WTC11 (cell line): ENCODE data around the gene KDM1A. TPM values are rescaled to one million over a fixed set of nuclear protein-coding genes. Genes with fewer than 3 reads are reported as not detected.

Source experiments
- ATAC-seq: fragments of 200-7000 bp; cut with Tn5 transposase; 2 replicates; pipeline ENCODE4 v1.10.0; 2021; ENCODE audit warnings: mild to moderate bottlenecking, moderate library complexity
- CTCF ChIA-PET: fragments of 300-600 bp; sonication (Branson Sonifier 250); formaldehyde crosslinking; loops from one replicate; lab custom pipeline; 2021; ENCODE audit warnings: antibody characterized with exemption; lab: Charles Lee
- POLR2A ChIA-PET: fragments of 350-600 bp; sonication (Branson Sonifier 250); formaldehyde crosslinking; loops from one replicate; lab custom pipeline; 2021; ENCODE audit warnings: antibody characterized with exemption; lab: Charles Lee
- DNase-seq: peaks from one replicate; pipeline ENCODE4 v3.0.0; 2021; ENCODE audit warnings: low spot score
- H3K27ac Mint-ChIP-seq: 2 replicates; pipeline ENCODE4 v1.8.0; 2021; ENCODE audit warnings: mixed read lengths
- H3K27me3 Mint-ChIP-seq: 2 replicates; pipeline ENCODE4 v1.8.0; 2021; ENCODE audit warnings: low read depth, mild to moderate bottlenecking, moderate library complexity, mixed read lengths
- H3K36me3 Mint-ChIP-seq: 2 replicates; pipeline ENCODE4 v1.8.0; 2021; ENCODE audit warnings: mixed read lengths
- H3K4me1 Mint-ChIP-seq: 2 replicates; pipeline ENCODE4 v1.8.0; 2022; ENCODE audit warnings: mixed read lengths
- H3K4me3 Mint-ChIP-seq: 2 replicates; pipeline ENCODE4 v1.8.0; 2021; ENCODE audit warnings: mild to moderate bottlenecking, moderate library complexity, mixed read lengths
- H3K9me3 Mint-ChIP-seq: 2 replicates; pipeline ENCODE4 v1.8.0; 2021; ENCODE audit warnings: mixed read lengths
- ATF1 ChIP-seq: sonication (generic); formaldehyde crosslinking; IDR thresholded peaks from 2 replicates; pipeline ENCODE4 v1.8.1; 2023; ENCODE audit warnings: mild to moderate bottlenecking, moderate library complexity, missing genetic modification reagents
- ATF2 ChIP-seq: sonication (generic); formaldehyde crosslinking; IDR thresholded peaks from 2 replicates; pipeline ENCODE4 v1.8.1; 2022; ENCODE audit warnings: low read depth, missing genetic modification reagents, borderline replicate concordance
- ATF3 ChIP-seq: sonication (generic); formaldehyde crosslinking; conservative IDR thresholded peaks from 2 replicates; pipeline ENCODE4 v1.8.1; 2022; ENCODE audit warnings: mild to moderate bottlenecking, missing genetic modification reagents
- ATF6 ChIP-seq: sonication (generic); formaldehyde crosslinking; IDR thresholded peaks from 2 replicates; pipeline ENCODE4 v1.8.1; 2023; ENCODE audit warnings: mild to moderate bottlenecking, missing genetic modification reagents
- CREB1 ChIP-seq: sonication (generic); formaldehyde crosslinking; IDR thresholded peaks from 2 replicates; pipeline ENCODE4 v1.8.0; 2023; ENCODE audit warnings: mild to moderate bottlenecking, missing genetic modification reagents
- CREM ChIP-seq: sonication (generic); formaldehyde crosslinking; IDR thresholded peaks from 2 replicates; pipeline ENCODE4 v1.8.1; 2022; ENCODE audit warnings: mild to moderate bottlenecking, missing genetic modification reagents, moderate library complexity
- E2F4 ChIP-seq: sonication (generic); formaldehyde crosslinking; IDR thresholded peaks from 2 replicates; pipeline ENCODE4 v1.8.1; 2022; ENCODE audit warnings: low read depth, mild to moderate bottlenecking, moderate library complexity, missing genetic modification reagents, borderline replicate concordance
- E2F5 ChIP-seq: sonication (generic); formaldehyde crosslinking; IDR thresholded peaks from 2 replicates; pipeline ENCODE4 v1.8.1; 2022; ENCODE audit warnings: mild to moderate bottlenecking, moderate library complexity, missing genetic modification reagents
- EMX1 ChIP-seq: fragments of 250-450 bp; sonication (Bioruptor Pico); IDR thresholded peaks from 2 replicates; pipeline ENCODE4 v1.8.0; 2021; ENCODE audit warnings: mild to moderate bottlenecking
- ETV6 ChIP-seq: sonication (generic); formaldehyde crosslinking; IDR thresholded peaks from 2 replicates; pipeline ENCODE4 v1.8.1; 2022; ENCODE audit warnings: mild to moderate bottlenecking, missing genetic modification reagents
- FOXP1 ChIP-seq: sonication (generic); formaldehyde crosslinking; IDR thresholded peaks from 2 replicates; pipeline ENCODE4 v1.8.0; 2022; ENCODE audit warnings: missing genetic modification reagents, mild to moderate bottlenecking, moderate library complexity, borderline replicate concordance
- JAZF1 ChIP-seq: fragments of 250-450 bp; sonication (Bioruptor Pico); IDR thresholded peaks from 2 replicates; pipeline ENCODE4 v1.9.0; 2021; ENCODE audit warnings: moderate library complexity, mild to moderate bottlenecking, inconsistent platforms
- JUN ChIP-seq: sonication (generic); formaldehyde crosslinking; IDR thresholded peaks from 2 replicates; pipeline ENCODE4 v1.8.0; 2023; ENCODE audit warnings: mild to moderate bottlenecking, missing genetic modification reagents
- MXD4 ChIP-seq: fragments of 250-450 bp; sonication (Bioruptor Pico); IDR thresholded peaks from 2 replicates; pipeline ENCODE4 v1.8.0; 2021; ENCODE audit warnings: mild to moderate bottlenecking, moderate library complexity, borderline replicate concordance
- MYBL2 ChIP-seq: sonication (generic); formaldehyde crosslinking; IDR thresholded peaks from 2 replicates; pipeline ENCODE4 v1.8.1; 2023; ENCODE audit warnings: mild to moderate bottlenecking, moderate library complexity, missing genetic modification reagents
- PREB ChIP-seq: sonication (generic); formaldehyde crosslinking; IDR thresholded peaks from 2 replicates; pipeline ENCODE4 v1.8.1; 2022; ENCODE audit warnings: mild to moderate bottlenecking, missing genetic modification reagents, moderate library complexity, borderline replicate concordance
- RELA ChIP-seq: sonication (generic); formaldehyde crosslinking; IDR thresholded peaks from 2 replicates; pipeline ENCODE4 v1.8.1; 2022; ENCODE audit warnings: missing genetic modification reagents, mild to moderate bottlenecking, borderline replicate concordance
- SOX15 ChIP-seq: fragments of 250-450 bp; sonication (Bioruptor Pico); IDR thresholded peaks from 2 replicates; pipeline ENCODE4 v1.9.0; 2021; ENCODE audit warnings: mild to moderate bottlenecking
- TEAD1 ChIP-seq: sonication (generic); formaldehyde crosslinking; IDR thresholded peaks from 2 replicates; pipeline ENCODE4 v1.8.0; 2022; ENCODE audit warnings: mild to moderate bottlenecking, missing genetic modification reagents
- ZMAT4 ChIP-seq: fragments of 250-450 bp; sonication (Bioruptor Pico); IDR thresholded peaks from 2 replicates; pipeline ENCODE4 v1.9.0; 2021; ENCODE audit warnings: mild to moderate bottlenecking
- ZNF671 ChIP-seq: fragments of 250-450 bp; sonication (Bioruptor Pico); IDR thresholded peaks from 2 replicates; pipeline ENCODE4 v1.8.0; 2021; ENCODE audit warnings: mild to moderate bottlenecking
- total RNA-seq: library from RNA; stranded (reverse); gene quantifications from 3 replicates; pipeline ENCODE4 v1.2.3, GENCODE V29; 2021
- TF ChIP-seq, protein P1 (sequence below): fragments of 250-450 bp; sonication (Bioruptor Pico); IDR thresholded peaks from 2 replicates; pipeline ENCODE4 v1.9.0; 2021; ENCODE audit warnings: mild to moderate bottlenecking, borderline replicate concordance
- TF ChIP-seq, protein P2 (sequence below): sonication (generic); formaldehyde crosslinking; IDR thresholded peaks from 2 replicates; pipeline ENCODE4 v1.8.1; 2023; ENCODE audit warnings: mild to moderate bottlenecking, missing genetic modification reagents

KDM1A gene
- total RNA-seq, 1 experiment from 2014 or later = 226 TPM

- TF ChIP-seq CREB1 (CRISPR knock-in tag) = no peak
- no peak for TF ChIP-seq ETV6 (CRISPR knock-in tag)
- TF ChIP-seq ZMAT4 (CRISPR knock-in tag) = no peak
- no peak for TF ChIP-seq E2F5 (CRISPR knock-in tag)
- no peak for TF ChIP-seq E2F4 (CRISPR knock-in tag)
- TF ChIP-seq ZNF671 (CRISPR knock-in tag) = no peak
- TF ChIP-seq FOXP1 = no peak
- TF ChIP-seq SOX15 = no peak
- no peak for TF ChIP-seq ATF2 (CRISPR knock-in tag)
Observed at GRCh38 chr1:23118407-23118806, 99.1 kb downstream of the KDM1A start (continued).

GRCh38 chr1:23118957-23119792, 99.9 kb downstream of the KDM1A start:
- CTCF ChIA-PET = interaction anchor here (0.6 to 2.0 kb wide), 3 partner anchors 12 to 37 kb away, joined by 3 to 5 read pairs (median 4); no protein-coding TSS in a partner anchor
- POLR2A ChIA-PET = interaction anchor here (0.6 kb wide), 2 partner anchors 8 to 1635 kb away, joined by 4 to 5 read pairs; no protein-coding TSS in a partner anchor
- H3K9me3 Mint-ChIP-seq = no peaks in the 10 kb centered on the region
- ATAC-seq = no peak
- no peaks in the 10 kb centered on the region for H3K27me3 Mint-ChIP-seq
- H3K36me3 Mint-ChIP-seq = no peaks in the 10 kb centered on the region
- no peak for DNase-seq
- H3K27ac Mint-ChIP-seq = no peak overlapping the region
- H3K4me3 Mint-ChIP-seq = no peak overlapping the region
- H3K4me1 Mint-ChIP-seq = peaks cover 29% of the 10 kb centered on the region
- no peak for TF ChIP-seq CREM (CRISPR knock-in tag)
- no peak for TF ChIP-seq PREB (CRISPR knock-in tag)
- TF ChIP-seq, protein P1, sequence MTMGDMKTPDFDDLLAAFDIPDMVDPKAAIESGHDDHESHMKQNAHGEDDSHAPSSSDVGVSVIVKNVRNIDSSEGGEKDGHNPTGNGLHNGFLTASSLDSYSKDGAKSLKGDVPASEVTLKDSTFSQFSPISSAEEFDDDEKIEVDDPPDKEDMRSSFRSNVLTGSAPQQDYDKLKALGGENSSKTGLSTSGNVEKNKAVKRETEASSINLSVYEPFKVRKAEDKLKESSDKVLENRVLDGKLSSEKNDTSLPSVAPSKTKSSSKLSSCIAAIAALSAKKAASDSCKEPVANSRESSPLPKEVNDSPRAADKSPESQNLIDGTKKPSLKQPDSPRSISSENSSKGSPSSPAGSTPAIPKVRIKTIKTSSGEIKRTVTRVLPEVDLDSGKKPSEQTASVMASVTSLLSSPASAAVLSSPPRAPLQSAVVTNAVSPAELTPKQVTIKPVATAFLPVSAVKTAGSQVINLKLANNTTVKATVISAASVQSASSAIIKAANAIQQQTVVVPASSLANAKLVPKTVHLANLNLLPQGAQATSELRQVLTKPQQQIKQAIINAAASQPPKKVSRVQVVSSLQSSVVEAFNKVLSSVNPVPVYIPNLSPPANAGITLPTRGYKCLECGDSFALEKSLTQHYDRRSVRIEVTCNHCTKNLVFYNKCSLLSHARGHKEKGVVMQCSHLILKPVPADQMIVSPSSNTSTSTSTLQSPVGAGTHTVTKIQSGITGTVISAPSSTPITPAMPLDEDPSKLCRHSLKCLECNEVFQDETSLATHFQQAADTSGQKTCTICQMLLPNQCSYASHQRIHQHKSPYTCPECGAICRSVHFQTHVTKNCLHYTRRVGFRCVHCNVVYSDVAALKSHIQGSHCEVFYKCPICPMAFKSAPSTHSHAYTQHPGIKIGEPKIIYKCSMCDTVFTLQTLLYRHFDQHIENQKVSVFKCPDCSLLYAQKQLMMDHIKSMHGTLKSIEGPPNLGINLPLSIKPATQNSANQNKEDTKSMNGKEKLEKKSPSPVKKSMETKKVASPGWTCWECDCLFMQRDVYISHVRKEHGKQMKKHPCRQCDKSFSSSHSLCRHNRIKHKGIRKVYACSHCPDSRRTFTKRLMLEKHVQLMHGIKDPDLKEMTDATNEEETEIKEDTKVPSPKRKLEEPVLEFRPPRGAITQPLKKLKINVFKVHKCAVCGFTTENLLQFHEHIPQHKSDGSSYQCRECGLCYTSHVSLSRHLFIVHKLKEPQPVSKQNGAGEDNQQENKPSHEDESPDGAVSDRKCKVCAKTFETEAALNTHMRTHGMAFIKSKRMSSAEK = no peak
- TF ChIP-seq SOX15 = no peak
- no peak for TF ChIP-seq ATF3 (CRISPR knock-in tag)
- TF ChIP-seq TEAD1 = no peak
- TF ChIP-seq MYBL2 (CRISPR knock-in tag) = no peak
- no peak for TF ChIP-seq ATF1
- no peak for TF ChIP-seq RELA (CRISPR knock-in tag)
- TF ChIP-seq MXD4 (CRISPR knock-in tag) = no peak
- no peak for TF ChIP-seq ATF6
- TF ChIP-seq, protein P2, sequence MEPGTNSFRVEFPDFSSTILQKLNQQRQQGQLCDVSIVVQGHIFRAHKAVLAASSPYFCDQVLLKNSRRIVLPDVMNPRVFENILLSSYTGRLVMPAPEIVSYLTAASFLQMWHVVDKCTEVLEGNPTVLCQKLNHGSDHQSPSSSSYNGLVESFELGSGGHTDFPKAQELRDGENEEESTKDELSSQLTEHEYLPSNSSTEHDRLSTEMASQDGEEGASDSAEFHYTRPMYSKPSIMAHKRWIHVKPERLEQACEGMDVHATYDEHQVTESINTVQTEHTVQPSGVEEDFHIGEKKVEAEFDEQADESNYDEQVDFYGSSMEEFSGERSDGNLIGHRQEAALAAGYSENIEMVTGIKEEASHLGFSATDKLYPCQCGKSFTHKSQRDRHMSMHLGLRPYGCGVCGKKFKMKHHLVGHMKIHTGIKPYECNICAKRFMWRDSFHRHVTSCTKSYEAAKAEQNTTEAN = no peak
- TF ChIP-seq JAZF1 (CRISPR knock-in tag) = no peak
- no peak for TF ChIP-seq EMX1 (CRISPR knock-in tag)
- no peak for TF ChIP-seq JUN (CRISPR knock-in tag)
